ENCODE measurements around the gene STAT5B. TPM values are rescaled to one million over a fixed set of nuclear protein-coding genes. Genes with fewer than 3 reads are reported as not detected.

The STAT5B gene
- 19.9 and 26.3 TPM in 2 replicates for total RNA-seq

GRCh38 chr17:42276359-42276608 is at the start of gene STAT5B:
TSS of gene STAT5B (minus strand) at chr17:42276391. CDS start at chr17:42232127, 44,264 bp downstream.

GRCh38 chr17:42287977-42288802 is 12.0 kb upstream of the STAT5B start, which contains the start of gene STAT5A:
TSS of gene STAT5A (plus strand) at chr17:42288498. CDS start at chr17:42289412, 914 bp downstream.

DNA sequence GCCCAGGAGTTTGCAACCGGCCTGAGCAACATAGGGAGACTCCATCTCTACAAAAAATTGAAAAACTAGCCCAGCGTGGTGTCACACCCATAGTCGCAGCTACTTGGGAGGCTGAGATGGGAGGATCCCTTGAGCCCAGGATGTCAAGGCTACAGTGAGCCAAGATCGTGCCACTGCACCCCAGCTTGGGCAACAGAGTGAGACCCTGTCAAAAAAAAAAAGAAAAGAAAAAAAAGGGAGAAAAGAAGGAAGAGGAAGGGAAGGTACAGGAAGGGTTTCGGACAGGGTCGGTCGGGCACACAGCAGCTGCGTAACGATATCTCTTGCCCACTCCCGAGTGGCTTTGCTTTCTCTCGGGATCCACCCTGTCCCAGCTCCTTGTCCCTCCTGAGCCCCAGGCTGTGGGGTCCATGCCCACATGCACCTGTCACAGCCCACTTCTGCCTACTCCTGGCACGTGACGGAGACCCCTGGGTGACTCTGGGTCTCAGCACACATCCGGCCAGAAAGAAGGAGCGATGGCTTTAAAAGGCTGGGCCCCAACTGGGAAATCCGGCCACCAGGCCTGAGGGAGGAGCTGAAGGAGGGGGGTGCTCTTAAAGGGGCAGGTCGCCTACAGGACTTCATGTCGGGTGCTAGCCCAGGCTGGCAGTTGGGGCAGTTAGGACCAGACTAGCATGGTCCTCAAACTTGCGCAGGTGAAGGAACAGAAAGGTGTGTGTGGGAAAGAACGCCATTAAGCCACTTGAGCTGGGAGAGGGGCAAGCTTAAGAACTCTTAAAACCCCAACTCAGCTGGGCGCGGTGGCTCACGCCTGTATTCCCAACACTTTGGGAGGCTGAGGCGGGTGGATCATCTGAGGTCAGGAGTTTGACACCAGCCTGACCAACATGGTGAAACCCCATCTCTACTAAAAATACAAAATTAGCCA is 82.0 kb downstream of the STAT5B start, which contains the start of gene GHDC:
Gene GHDC, minus strand, starts transcription at position 526 of the 931 bp plus-strand sequence. CDS start 913 bp downstream, outside the sequence.

DNA sequence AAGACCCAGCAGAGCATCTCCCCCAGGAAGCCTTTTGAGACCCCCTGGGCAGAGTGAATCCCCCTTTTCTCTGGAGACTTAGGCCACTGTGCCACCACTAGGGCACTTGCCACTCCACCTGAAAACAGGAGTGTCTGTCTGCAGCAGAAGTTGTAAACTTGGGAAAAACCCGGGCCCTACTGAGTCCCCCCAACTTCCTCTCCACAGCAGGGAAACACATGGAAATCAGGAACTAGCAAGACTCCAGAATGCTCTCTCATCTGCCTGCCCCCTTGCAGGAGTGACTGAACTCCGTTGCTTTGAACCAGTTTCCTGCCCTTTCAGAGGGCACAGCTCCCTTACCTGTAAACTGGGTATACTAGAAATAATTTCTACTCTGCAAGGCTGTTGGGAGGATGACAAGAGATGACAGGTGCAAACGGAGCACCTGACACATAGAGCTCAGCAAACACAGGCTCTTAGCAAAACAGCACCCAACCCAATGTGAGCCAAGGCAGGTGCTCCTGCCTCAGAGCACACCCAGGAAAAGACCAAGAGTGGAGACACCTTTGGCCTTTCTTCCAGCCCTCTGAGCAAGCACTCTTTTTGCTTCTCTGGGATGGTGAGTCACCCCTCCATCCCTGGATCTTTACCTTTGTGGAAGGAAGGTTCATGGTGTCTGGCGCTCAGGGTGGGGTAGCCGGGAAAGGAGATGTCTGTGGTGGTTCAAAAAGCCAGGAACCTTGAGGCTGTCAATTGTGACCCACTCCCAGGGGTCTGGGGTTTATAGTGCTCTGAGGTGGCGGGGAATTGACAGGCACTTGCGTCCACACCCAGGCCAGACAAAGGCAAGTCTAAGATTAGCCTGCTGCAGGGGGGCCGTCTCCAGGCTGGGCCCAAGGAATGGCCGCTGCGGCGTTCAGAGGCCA is 91.2 kb downstream of the STAT5B start, which contains the start of gene HCRT:
Gene HCRT, minus strand, starts transcription at position 740 of the 908 bp plus-strand sequence. Its CDS starts 87 bp downstream, at position 653.

DNA sequence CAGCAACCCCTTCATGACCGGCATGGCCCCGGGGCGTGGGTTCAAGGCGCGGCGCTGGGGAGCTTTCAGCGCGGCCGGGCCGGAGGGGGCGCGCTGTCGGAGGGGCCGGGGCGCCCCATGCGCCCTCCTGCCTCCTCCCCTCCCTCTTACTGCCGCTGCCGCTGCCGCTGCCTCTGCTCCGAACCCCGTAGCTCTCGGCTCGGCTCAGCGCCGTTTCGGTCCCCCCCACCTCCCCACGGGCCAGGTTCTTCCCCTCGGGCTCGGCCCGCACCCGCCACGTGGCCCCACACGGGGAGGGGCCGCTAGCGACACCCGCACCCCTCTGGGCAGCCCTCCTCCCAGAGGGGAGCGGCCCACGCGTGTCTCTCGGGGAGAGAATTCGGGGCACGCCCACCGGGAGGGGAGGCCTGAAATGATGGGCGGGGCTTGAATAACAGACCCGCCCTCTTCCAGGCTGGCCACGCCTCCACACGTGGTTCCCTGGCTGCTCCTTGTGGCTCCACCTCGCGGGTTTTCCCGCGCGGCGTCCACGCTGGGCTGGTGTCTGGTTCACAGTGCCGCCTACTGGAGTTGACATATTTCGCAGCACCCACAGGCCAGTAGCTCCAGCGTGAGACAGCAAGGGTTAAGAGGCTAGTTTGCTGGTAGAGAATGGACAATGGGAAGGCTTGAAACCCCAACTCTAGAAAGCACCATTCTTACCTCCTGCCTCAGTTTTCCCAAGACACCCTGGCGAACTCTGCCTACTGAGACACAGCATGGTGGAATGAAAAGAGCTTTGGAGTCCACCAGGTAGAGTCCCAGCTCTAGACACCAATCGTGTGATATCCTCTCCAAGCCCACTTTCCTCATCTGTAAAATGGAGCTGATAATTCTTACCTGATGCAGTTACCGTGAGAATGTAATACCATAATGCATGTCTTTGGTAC is 95.0 kb downstream of the STAT5B start, which contains the start of gene KCNH4:
Gene KCNH4, minus strand, starts transcription at position 221 of the 929 bp plus-strand sequence. Its CDS starts 197 bp downstream, at position 24.

Other genes with a start within 250 kb of the STAT5B start
- 0.13 and 2.1 TPM in 2 replicates for gene C17orf113, start 225.8 kb downstream of the STAT5B start, total RNA-seq
- not detected in 2 replicates for gene ZNF385C, start 177.9 kb downstream of the STAT5B start, total RNA-seq
- gene DHX58, start 163.7 kb downstream of the STAT5B start, total RNA-seq: 8.3 and 9.7 TPM in 2 replicates
- 6.6 and 17.8 TPM in 2 replicates for gene KAT2A, start 155.0 kb downstream of the STAT5B start, total RNA-seq
- gene HSPB9, start 153.6 kb downstream of the STAT5B start, total RNA-seq: not detected in 2 replicates
- gene RAB5C, start 121.4 kb downstream of the STAT5B start, total RNA-seq: 113 and 126 TPM in 2 replicates
- gene KCNH4, start 95.2 kb downstream of the STAT5B start, total RNA-seq: not detected in 2 replicates
- gene HCRT, start 90.9 kb downstream of the STAT5B start, total RNA-seq: not detected in 2 replicates
- gene GHDC, start 81.9 kb downstream of the STAT5B start, total RNA-seq: 20.0 and 32.6 TPM in 2 replicates
- 12.8 and 18.5 TPM in 2 replicates for gene STAT5A, start 12.1 kb upstream of the STAT5B start, total RNA-seq
- 55.2 and 107 TPM in 2 replicates for gene STAT3, start 112.1 kb upstream of the STAT5B start, total RNA-seq
- 235 and 444 TPM in 2 replicates for gene CAVIN1, start 146.9 kb upstream of the STAT5B start, total RNA-seq
- 29.3 and 37.4 TPM in 2 replicates for gene ATP6V0A1, start 182.5 kb upstream of the STAT5B start, total RNA-seq